ENCODE results near the gene TBCD.

DNA sequence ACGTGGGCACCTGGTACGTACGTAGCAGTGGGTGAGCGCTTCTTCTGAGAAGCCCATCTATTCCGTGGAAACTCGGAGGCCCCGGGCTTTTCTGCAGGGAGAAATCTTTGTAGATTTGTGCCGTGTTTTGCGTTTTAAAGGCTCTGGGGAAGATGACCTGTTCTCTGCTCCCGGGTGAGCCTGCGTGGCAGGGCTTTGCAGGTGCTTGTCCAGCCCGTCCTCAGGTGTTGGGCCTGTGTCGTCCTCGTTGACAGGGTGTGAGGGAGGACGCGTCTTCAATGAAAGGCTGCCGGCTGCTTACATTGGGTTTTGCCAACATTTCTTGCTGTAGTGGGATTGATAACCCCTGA lies 175.4 kb downstream of the TBCD start:
- TF ChIP-seq, protein P1, sequence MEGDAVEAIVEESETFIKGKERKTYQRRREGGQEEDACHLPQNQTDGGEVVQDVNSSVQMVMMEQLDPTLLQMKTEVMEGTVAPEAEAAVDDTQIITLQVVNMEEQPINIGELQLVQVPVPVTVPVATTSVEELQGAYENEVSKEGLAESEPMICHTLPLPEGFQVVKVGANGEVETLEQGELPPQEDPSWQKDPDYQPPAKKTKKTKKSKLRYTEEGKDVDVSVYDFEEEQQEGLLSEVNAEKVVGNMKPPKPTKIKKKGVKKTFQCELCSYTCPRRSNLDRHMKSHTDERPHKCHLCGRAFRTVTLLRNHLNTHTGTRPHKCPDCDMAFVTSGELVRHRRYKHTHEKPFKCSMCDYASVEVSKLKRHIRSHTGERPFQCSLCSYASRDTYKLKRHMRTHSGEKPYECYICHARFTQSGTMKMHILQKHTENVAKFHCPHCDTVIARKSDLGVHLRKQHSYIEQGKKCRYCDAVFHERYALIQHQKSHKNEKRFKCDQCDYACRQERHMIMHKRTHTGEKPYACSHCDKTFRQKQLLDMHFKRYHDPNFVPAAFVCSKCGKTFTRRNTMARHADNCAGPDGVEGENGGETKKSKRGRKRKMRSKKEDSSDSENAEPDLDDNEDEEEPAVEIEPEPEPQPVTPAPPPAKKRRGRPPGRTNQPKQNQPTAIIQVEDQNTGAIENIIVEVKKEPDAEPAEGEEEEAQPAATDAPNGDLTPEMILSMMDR (conservative IDR thresholded peaks at IDR 0.05), result no peak
- TF ChIP-seq ZFX (IDR thresholded peaks at IDR 0.05), result no peak

Measured in C4-2B (cell line).